Endothelial cell of umbilical vein (primary cell): Measurements from ENCODE around the gene PRKAR1B. TPM values are rescaled to one million over a fixed set of nuclear protein-coding genes. Genes with fewer than 3 reads are reported as not detected.

Experiments used
- BruUV-seq: library from RNA; stranded (reverse); fragments of 400-500 nt; replicated peaks from 2 replicates; lab custom pipeline; 2021; lab: Mats Ljungman, UMichigan
- CTCF ChIA-PET: fragments of 300-600, 350-600 bp; sonication (Branson Sonifier 250); formaldehyde crosslinking; loops from one replicate; lab custom pipeline; 2021; ENCODE audit warnings: antibody characterized with exemption, inconsistent platforms; lab: Charles Lee
- POLR2A ChIA-PET: fragments of 300-600, 350-600 bp; sonication (Branson Sonifier 250); formaldehyde crosslinking; loops from one replicate; lab custom pipeline; 2021; ENCODE audit warnings: antibody characterized with exemption, inconsistent platforms; lab: Charles Lee
- DNase-seq: peaks from one replicate; pipeline ENCODE4 v3.0.0-alpha.2; 2011; ENCODE audit warnings: low read depth, low spot score
- FAIRE-seq: peaks from 2 replicates; lab custom pipeline; 2011; peaks lifted over from hg19 to GRCh38; lab: Jason Lieb, UNC
- H2AFZ ChIP-seq: 2 replicates; pipeline ENCODE4 v1.6.0; 2012; ENCODE audit warnings: low read depth, low read length, control low read depth, inconsistent platforms
- H3K27ac ChIP-seq: 2 replicates; pipeline ENCODE4 v1.5.1; 2011; ENCODE audit warnings: low read depth, mild to moderate bottlenecking, control low read depth, low read length, moderate library complexity; ENCODE audit not compliant: insufficient read depth
- H3K27me3 ChIP-seq, 2 experiments: 2 replicates each; pipeline versions ENCODE4 v1.6.0 to v1.6.1; 2011; ENCODE audit warnings: low read length in 2 of 2, mixed read lengths in 1 of 2; ENCODE audit not compliant: control insufficient read depth in 2 of 2, insufficient read depth in 2 of 2
- H3K36me3 ChIP-seq, 2 experiments: 2 replicates in 1 of 2; 3 replicates in 1 of 2; pipeline ENCODE4 v1.5.1; 2011; ENCODE audit warnings: low read length in 2 of 2, mild to moderate bottlenecking in 1 of 2, moderate library complexity in 1 of 2; ENCODE audit not compliant: control insufficient read depth in 2 of 2, insufficient read depth in 2 of 2; ENCODE audit errors: extremely low read depth in 1 of 2
- H3K4me1 ChIP-seq: 3 replicates; pipeline ENCODE4 v1.5.1; 2011; ENCODE audit warnings: mild to moderate bottlenecking, low read length; ENCODE audit not compliant: control insufficient read depth, insufficient read depth; ENCODE audit errors: extremely low read depth
- H3K4me2 ChIP-seq: 2 replicates; pipeline ENCODE4 v1.6.1; 2011; ENCODE audit warnings: low read length, control low read depth, mixed read lengths; ENCODE audit not compliant: insufficient read depth
- H3K4me3 ChIP-seq, 3 experiments: fragments of 200-600 bp in 1 of 3; sonication (generic), shearing (Covaris generic) in 1 of 3; replicated peaks in 1 of 3; 2 replicates each; pipeline ENCODE4 v1.5.1; 2011 to 2016; ENCODE audit warnings: control low read depth in 3 of 3, low read length in 3 of 3, mild to moderate bottlenecking in 2 of 3, inconsistent platforms in 1 of 3, low read depth in 1 of 3, moderate library complexity in 1 of 3; ENCODE audit not compliant: insufficient read depth in 1 of 3
- H3K79me2 ChIP-seq: 2 replicates; pipeline ENCODE4 v1.6.0; 2012; ENCODE audit warnings: low read length, inconsistent platforms; ENCODE audit not compliant: control insufficient read depth, insufficient read depth
- H3K9ac ChIP-seq: replicated peaks from 2 replicates; pipeline ENCODE3; 2011; ENCODE audit warnings: low read length, control low read depth; ENCODE audit not compliant: insufficient read depth; ENCODE audit errors: extremely low read depth
- H3K9me1 ChIP-seq: replicated peaks from 3 replicates; pipeline ENCODE4 v1.6.0; 2011; ENCODE audit warnings: mild to moderate bottlenecking, low read length; ENCODE audit not compliant: control insufficient read depth, insufficient read depth; ENCODE audit errors: extremely low read depth
- H3K9me3 ChIP-seq: replicated peaks from 2 replicates; pipeline ENCODE4 v1.5.1; 2012; ENCODE audit warnings: low read length, inconsistent platforms; ENCODE audit not compliant: control insufficient read depth, insufficient read depth
- H4K20me1 ChIP-seq: replicated peaks from 2 replicates; pipeline ENCODE3; 2011; ENCODE audit warnings: mild to moderate bottlenecking, low read length; ENCODE audit not compliant: control insufficient read depth, insufficient read depth; ENCODE audit errors: extremely low read depth
- CTCF ChIP-seq, 2 donors: IDR thresholded peaks; 1 replicate in 1 of 2; 2 replicates in 1 of 2; pipeline ENCODE4 v1.5.1; 2011; ENCODE audit warnings: low read length in 2 of 2, mild to moderate bottlenecking in 2 of 2, moderate library complexity in 2 of 2, control low read depth in 1 of 2, inconsistent platforms in 1 of 2, low read depth in 1 of 2; ENCODE audit not compliant: insufficient read depth in 1 of 2; ENCODE audit errors: extremely low read depth in 1 of 2
- EZH2 ChIP-seq: IDR thresholded peaks from 2 replicates; pipeline ENCODE4 v1.6.1; 2012; ENCODE audit warnings: borderline replicate concordance, low read depth, mild to moderate bottlenecking, moderate library complexity, low read length, inconsistent platforms; ENCODE audit not compliant: severe bottlenecking
- FOS ChIP-seq: IDR thresholded peaks from 2 replicates; pipeline ENCODE4 v1.6.1; 2011; ENCODE audit warnings: mild to moderate bottlenecking, low read length, moderate library complexity, borderline replicate concordance; ENCODE audit not compliant: insufficient read depth
- GATA2 ChIP-seq: IDR thresholded peaks from 2 replicates; pipeline ENCODE4 v1.7.0; 2011; ENCODE audit warnings: low read depth, mild to moderate bottlenecking, moderate library complexity, mixed read lengths, low read length; ENCODE audit not compliant: insufficient read length, insufficient read depth
- JUN ChIP-seq: IDR thresholded peaks from 2 replicates; pipeline ENCODE4 v1.6.1; 2011; ENCODE audit warnings: borderline replicate concordance, low read depth; ENCODE audit not compliant: insufficient read length, insufficient read depth
- MAX ChIP-seq: IDR thresholded peaks from 2 replicates; pipeline ENCODE4 v1.6.1; 2011; ENCODE audit not compliant: insufficient read depth, insufficient read length
- MYC ChIP-seq: IDR thresholded peaks from one replicate; pipeline ENCODE4 v1.6.1; 2011; ENCODE audit warnings: mild to moderate bottlenecking, low read depth, low read length
- POLR2A ChIP-seq: IDR thresholded peaks from 2 replicates; pipeline ENCODE4 v1.6.1; 2012; ENCODE audit warnings: low read depth, mild to moderate bottlenecking, control low read depth, low read length
- POLR2AphosphoS5 ChIP-seq: IDR thresholded peaks from 2 replicates; pipeline ENCODE4 v1.6.1; 2012; ENCODE audit warnings: low read depth, mild to moderate bottlenecking, control low read depth, low read length, moderate library complexity; ENCODE audit not compliant: insufficient read depth
- dilution Hi-C: fragments of 300-500 bp; cut with MboI; formaldehyde crosslinking; loops from one replicate; pipeline ENCODE4 v1.15.0; 2019; ENCODE audit warnings: low sequenced_read_pairs; ENCODE audit not compliant: extremely low pct_ligation_motif_present
- intact Hi-C: fragments of 100-400 bp; cut with micrococcal nuclease; formaldehyde crosslinking; loops from one replicate; pipeline ENCODE4 v1.10.0; 2022
- polyA plus RNA-seq, 4 experiments: library from polyadenylated mRNA; depleted of rRNA in 3 of 4; stranded (reverse) in 3 of 4; unstranded in 1 of 4; fragments of >200 nt; gene quantifications; 2 replicates each; pipeline versions ENCODE4 v1.2.1 to v1.2.3, GENCODE V29; 2011 to 2012; ENCODE audit warnings: missing spikeins in 1 of 4
- total RNA-seq: library from RNA; stranded (reverse); gene quantifications from 2 replicates; pipeline ENCODE4 v1.2.3, GENCODE V29; 2021

Gene PRKAR1B
- total and polyA plus RNA-seq, 2 donors (not counting 3 experiments of a cell fraction or from before 2014, with no cell fraction given), result 15.4 to 29.2 TPM

GRCh38 chr7:748446-748845 lies 21.4 kb upstream of the PRKAR1B start:
- H3K79me2 ChIP-seq, result peaks cover 10% of the 10 kb centered on the region
- no peak overlapping the region for H3K4me2 ChIP-seq
- FAIRE-seq, result no peak
- no peak overlapping the region for H3K4me3 ChIP-seq
- no peak for DNase-seq
- H3K9me3 ChIP-seq, result no peaks in the 10 kb centered on the region
- peaks cover 4% of the 10 kb centered on the region for H3K4me1 ChIP-seq
- BruUV-seq, result no TSS peak
- H3K36me3 ChIP-seq, result peaks cover 2 to 15% of the 10 kb centered on the region in 2 experiments
- ChIA-PET POLR2A (no interaction called here), CTCF (interaction anchor here (1.0 kb wide), 1 partner anchor 427 kb away, joined by 5 read pairs; no protein-coding TSS in a partner anchor)
- no peaks in the 10 kb centered on the region for H3K27me3 ChIP-seq
- no peak overlapping the region for H3K27ac ChIP-seq
- dilution Hi-C loops (no loop called here), intact Hi-C loops (no loop called here)
- no peak overlapping the region for H3K9ac ChIP-seq
- no peaks in the 10 kb centered on the region for H3K9me1 ChIP-seq
- TF ChIP-seq GATA2 (no peak), JUN (no peak), POLR2AphosphoS5 (no peak), FOS (no peak), MYC (no peak), EZH2 (no peak), POLR2A (no peak), MAX (no peak), CTCF (IDR thresholded peaks at IDR 0.05; ENCODE audit: extremely low read depth in 1 of 2, insufficient read depth in 1 of 2, low read depth in 1 of 2, low read length in 2 of 2) (no peak)
- no peaks in the 10 kb centered on the region for H4K20me1 ChIP-seq
- no peak overlapping the region for H2AFZ ChIP-seq
